Amniotic stem cell (primary cell): ENCODE results near the gene AKR1B15.

Experiments used
- DNase-seq: peaks from one replicate; lab custom pipeline; 2025; lab: John Stamatoyannopoulos, UW

The AKR1B15 gene

GRCh38 chr7:134618756-134619530 lies 70.0 kb downstream of the AKR1B15 start:
- no peak for DNase-seq

GRCh38 chr7:134619627-134620331 lies 70.9 kb downstream of the AKR1B15 start:
- DNase-seq = peak; percentile 86

GRCh38 chr7:134622303-134622995 lies 73.5 kb downstream of the AKR1B15 start:
- no peak for DNase-seq

DNA sequence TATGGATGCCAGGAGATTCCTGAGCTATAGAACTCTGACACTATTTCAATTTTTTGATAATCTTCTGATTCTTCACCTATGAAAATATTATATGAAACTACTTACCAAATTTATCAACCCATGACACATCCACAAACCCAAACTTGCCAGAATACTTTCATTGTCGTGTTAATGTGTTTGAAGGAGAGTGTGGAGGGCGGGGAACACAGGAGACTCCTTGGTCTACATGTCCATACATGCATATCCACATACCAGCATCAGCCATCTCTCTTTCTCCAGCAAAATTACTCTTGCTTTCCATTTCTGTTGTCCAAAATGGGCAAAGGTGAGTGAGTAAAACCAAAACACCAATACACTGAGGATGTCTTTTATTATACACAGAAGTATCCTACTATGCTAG lies 74.3 kb downstream of the AKR1B15 start:
- no peak for DNase-seq

GRCh38 chr7:134625550-134625949 lies 76.6 kb downstream of the AKR1B15 start:
- peak; percentile 38 for DNase-seq

DNA sequence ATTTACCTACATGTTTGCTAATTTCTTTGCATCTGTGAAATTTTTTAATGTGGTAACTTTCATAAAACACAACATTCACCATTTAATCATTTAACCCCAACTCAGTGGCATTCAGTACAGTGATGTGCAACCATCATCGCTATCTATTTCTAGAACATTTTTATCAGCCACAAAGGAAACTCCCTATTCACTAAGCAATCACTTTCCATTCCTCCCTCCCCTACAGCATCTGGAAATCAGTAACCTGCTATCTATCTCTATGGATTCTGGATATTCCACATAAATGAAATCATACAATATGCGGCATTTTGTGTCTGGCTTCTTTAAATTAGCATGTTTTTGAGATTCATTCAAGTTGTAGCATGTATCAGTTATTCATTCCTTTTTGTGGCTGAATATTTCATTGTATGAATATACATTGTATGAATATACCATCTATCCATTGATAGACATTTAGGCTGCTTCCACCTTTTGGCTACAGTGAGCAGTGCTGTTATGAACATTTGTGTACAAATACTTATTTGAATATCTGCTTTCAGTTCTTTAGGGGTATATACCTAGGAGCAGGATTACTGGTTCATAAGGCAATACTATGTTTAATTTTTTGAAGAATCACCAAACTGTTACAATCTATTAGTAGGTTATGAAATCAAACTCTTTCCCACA lies 78.3 kb downstream of the AKR1B15 start:
- DNase-seq = no peak

GRCh38 chr7:134627775-134628153 lies 78.9 kb downstream of the AKR1B15 start:
- no peak for DNase-seq

GRCh38 chr7:134629445-134629844 lies 80.5 kb downstream of the AKR1B15 start:
- DNase-seq = no peak
